ENCODE data around the gene PNLIPRP1.

PNLIPRP1 gene

DNA sequence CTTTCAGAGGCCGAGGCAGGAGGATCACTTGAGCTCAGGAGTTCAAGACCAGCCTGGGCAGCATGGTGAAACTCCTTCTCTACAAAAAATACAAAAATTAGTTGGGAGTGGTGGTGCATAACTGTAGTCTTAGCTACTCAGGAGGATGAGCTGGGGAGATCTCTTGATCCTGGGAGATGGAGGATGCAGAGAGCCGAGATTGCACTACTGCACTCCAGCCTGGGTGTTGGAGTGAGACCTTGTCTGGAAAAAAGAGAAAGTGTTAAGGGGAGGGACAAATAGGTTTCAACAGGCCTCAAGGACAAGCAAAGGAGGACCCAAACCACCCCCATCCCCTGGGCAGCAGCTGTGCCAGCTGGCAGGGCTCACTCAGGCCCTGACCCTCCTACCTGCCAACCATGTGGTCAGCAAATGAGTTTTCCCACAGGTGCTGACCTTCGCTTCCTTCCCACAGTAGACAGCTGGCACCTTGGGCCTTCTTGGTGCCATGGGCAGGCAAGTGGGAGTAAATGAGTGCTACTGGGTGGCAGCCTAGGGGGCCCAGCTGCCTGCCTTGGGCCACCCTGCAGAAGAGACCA, 24.5 kb downstream of the PNLIPRP1 start:
- Histone ChIP-seq H3K36me3 (ENCODE audit: control insufficient read depth, insufficient read depth, low read length) (no peaks in the 10 kb centered on the region), H3K4me1 (ENCODE audit: control insufficient read depth, insufficient read depth, low read length, poor library complexity, severe bottlenecking) (no peaks in the 10 kb centered on the region), H3K4me3 (ENCODE audit: extremely low read depth, insufficient read depth, low read length, poor library complexity, severe bottlenecking) (no peak overlapping the region), H3K27ac (ENCODE audit: low read depth, low read length, severe bottlenecking) (no peak overlapping the region), H3K9me3 (ENCODE audit: control insufficient read depth, low read length) (no peaks in the 10 kb centered on the region)
- 84 to 100% methylated on average over 1 to 2 of the region's 3 CpGs for WGBS, 2 experiments (ENCODE audit: insufficient coverage in 2 of 2)

DNA sequence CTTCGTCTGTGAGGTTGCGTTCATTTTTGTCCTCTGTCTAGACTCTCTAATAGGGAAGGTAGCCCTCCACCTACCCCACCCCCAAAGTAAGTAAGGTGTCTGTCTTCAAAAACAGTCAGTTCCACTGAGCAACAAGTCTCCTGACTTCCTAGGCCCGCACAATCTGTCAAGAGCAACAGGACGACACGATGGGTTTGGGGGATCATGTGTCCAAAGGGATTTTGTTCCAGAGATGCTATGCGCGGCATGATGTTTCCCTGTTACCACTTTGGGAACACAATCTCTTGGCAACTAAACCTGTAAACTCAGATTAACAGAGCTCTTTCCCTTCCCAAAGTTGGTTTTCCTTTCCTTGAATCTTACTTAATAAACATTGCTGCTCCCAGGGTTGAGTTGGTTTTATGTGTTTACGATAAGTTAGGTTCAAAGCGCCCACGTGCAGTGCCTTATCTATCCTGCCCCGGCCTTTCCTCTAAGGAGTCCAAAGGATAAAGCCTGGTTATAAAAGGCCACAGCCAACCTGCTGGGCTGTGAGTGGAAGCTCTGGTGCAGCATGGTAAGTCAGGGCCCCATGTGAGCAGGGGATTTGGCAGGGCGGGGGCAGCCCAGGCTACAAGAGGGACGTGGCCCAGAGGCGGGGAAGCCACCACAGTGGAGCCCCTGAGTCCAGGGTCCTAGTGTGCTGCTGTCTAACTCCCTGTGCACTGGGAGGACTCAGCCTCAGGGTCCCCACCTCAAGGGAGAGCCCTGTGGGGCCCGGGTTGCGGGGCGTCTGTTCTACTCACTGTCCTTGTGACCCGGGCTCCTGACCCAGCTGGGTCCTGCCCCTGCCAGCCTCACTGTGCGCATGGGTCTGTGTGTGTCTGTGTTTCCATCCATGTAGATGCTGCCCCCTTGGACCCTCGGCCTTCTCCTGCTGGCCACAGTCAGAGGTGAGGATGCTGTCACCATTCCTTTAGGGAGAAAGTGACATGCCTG, 30.0 kb downstream of the PNLIPRP1 start, which contains the start of gene PNLIPRP2:
Gene PNLIPRP2, plus strand, starts transcription at position 531 of the 978 bp plus-strand sequence.
- 82 to 96% methylated on average over 5 to 14 of the region's 20 CpGs for WGBS, 2 experiments (ENCODE audit: insufficient coverage in 2 of 2)

DNA sequence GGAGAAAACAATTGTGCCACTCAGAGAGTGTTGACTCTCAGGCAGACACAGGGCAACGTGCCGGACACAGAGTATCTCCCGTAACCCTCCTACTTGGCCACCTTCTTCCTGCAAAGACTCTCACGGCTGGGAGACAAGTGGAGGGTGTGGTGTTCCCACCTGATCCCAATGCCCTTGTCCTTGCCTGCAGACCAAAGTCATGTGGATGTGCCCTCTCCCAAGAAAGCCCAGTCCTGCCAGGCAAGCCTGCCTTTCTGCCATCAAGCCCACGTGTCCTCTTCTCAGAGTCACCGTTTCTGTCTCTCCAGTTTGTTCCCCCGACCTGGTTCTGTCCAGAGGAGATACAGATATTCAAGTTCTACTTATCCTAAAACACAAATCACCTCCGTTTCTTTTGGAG, 30.7 kb downstream of the PNLIPRP1 start:
- no peak overlapping the region for H3K27ac ChIP-seq (ENCODE audit: low read depth, low read length, severe bottlenecking)
- no peaks in the 10 kb centered on the region for H3K4me1 ChIP-seq (ENCODE audit: control insufficient read depth, insufficient read depth, low read length, poor library complexity, severe bottlenecking)
- H3K9me3 ChIP-seq (ENCODE audit: control insufficient read depth, low read length): no peaks in the 10 kb centered on the region
- H3K4me3 ChIP-seq (ENCODE audit: extremely low read depth, insufficient read depth, low read length, poor library complexity, severe bottlenecking): no peak overlapping the region
- H3K36me3 ChIP-seq (ENCODE audit: control insufficient read depth, insufficient read depth, low read length): no peaks in the 10 kb centered on the region
- 90 to 97% methylated on average over 5 to 8 of the region's 8 CpGs for WGBS, 2 experiments (ENCODE audit: insufficient coverage in 2 of 2)

More for the DNA sequence above, 30.0 kb downstream of the PNLIPRP1 start, which contains the start of gene PNLIPRP2:
- H3K36me3 ChIP-seq (ENCODE audit: control insufficient read depth, insufficient read depth, low read length): no peaks in the 10 kb centered on the region
- no peak within 1 kb of the TSS for H3K4me3 ChIP-seq (ENCODE audit: extremely low read depth, insufficient read depth, low read length, poor library complexity, severe bottlenecking)
- no peaks in the 10 kb centered on the region for H3K4me1 ChIP-seq (ENCODE audit: control insufficient read depth, insufficient read depth, low read length, poor library complexity, severe bottlenecking)
- no peaks in the 10 kb centered on the region for H3K9me3 ChIP-seq (ENCODE audit: control insufficient read depth, low read length)
- no peak within 1 kb of the TSS for H3K27ac ChIP-seq (ENCODE audit: low read depth, low read length, severe bottlenecking)

DNA sequence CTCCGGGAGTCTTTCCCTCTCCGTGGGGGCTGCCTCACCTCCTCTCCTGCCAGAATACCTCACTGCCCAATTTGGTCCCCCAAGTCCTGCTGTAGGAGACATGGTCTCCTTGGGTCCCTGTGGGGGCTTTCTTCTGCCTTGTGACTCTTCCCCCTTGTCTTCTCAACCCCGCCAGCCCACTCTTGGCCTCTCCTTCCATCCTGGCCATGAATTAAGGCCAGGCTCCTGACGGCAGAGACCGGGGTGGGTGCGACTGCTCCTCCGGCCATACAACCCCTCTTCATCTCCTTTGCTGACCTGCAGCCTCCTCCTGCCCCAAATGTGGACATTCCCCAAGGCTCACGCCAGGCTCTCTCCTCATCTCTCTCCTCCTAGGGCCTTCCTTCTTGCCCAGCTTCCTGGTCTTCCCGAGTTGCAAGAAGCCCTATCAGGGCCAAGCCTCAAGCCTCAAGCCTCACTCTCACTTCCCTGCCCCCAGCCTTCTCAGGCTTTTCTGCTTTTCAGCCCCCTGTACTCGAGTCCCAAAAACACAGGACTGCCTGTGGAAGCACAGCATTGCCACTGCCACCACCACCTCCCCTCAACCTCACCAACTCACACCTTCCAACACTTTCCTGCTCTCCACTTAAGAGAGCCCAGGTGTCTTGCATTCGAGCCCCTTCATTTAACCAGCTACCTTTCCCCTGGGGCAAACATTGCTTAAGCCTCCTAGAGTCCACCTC, 31.3 kb downstream of the PNLIPRP1 start:
- Histone ChIP-seq H3K4me3 (ENCODE audit: extremely low read depth, insufficient read depth, low read length, poor library complexity, severe bottlenecking) (no peak overlapping the region), H3K27ac (ENCODE audit: low read depth, low read length, severe bottlenecking) (no peak overlapping the region), H3K9me3 (ENCODE audit: control insufficient read depth, low read length) (no peaks in the 10 kb centered on the region), H3K4me1 (ENCODE audit: control insufficient read depth, insufficient read depth, low read length, poor library complexity, severe bottlenecking) (no peaks in the 10 kb centered on the region), H3K36me3 (ENCODE audit: control insufficient read depth, insufficient read depth, low read length) (no peaks in the 10 kb centered on the region)
- WGBS, 2 experiments (ENCODE audit: insufficient coverage in 2 of 2): 90 to 95% methylated on average over 10 to 11 of the region's 11 CpGs

DNA sequence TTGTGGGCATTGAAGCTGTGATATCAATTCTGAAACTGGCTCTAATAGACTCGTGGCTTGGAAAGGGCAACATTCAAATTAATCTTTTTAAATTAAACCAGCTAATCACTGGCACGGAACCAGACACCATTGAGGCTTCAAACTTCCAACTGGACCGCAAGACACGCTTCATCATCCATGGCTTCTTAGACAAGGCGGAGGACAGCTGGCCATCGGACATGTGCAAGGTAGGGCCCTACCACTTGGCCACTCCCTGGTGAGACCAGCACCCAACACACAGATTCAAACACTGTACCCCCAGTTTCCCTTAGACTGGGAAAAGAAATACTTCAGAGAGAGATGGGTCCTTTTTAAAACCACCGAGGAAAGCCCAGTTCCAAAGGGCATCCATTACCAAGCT, 35.1 kb downstream of the PNLIPRP1 start:
- no peak overlapping the region for H3K4me3 ChIP-seq (ENCODE audit: extremely low read depth, insufficient read depth, low read length, poor library complexity, severe bottlenecking)
- no peak overlapping the region for H3K27ac ChIP-seq (ENCODE audit: low read depth, low read length, severe bottlenecking)

DNA sequence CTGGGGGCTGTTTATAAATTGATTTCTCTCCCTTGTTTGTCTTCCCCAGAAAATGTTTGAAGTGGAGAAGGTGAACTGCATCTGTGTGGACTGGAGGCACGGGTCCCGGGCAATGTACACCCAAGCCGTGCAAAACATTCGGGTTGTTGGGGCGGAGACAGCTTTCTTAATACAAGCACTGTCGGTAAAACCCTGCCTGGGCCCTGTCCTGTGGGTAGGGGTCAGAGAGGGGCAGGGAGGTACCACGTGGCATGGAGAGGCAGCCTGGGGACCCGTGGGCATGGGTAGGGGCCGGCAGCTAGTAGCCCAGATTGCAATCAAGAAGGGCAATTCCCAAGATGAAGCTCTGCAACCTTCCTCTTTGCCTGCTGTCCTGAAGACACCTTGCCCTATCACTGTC, 36.1 kb downstream of the PNLIPRP1 start:
- no peaks in the 10 kb centered on the region for H3K9me3 ChIP-seq (ENCODE audit: control insufficient read depth, low read length)
- WGBS, 2 experiments (ENCODE audit: insufficient coverage in 2 of 2): 82 to 90% methylated on average over 8 to 9 of the region's 9 CpGs
- H3K27ac ChIP-seq (ENCODE audit: low read depth, low read length, severe bottlenecking): no peak overlapping the region
- no peaks in the 10 kb centered on the region for H3K4me1 ChIP-seq (ENCODE audit: control insufficient read depth, insufficient read depth, low read length, poor library complexity, severe bottlenecking)
- H3K4me3 ChIP-seq (ENCODE audit: extremely low read depth, insufficient read depth, low read length, poor library complexity, severe bottlenecking): no peak overlapping the region
- H3K36me3 ChIP-seq (ENCODE audit: control insufficient read depth, insufficient read depth, low read length): no peaks in the 10 kb centered on the region

More for the DNA sequence above, 35.1 kb downstream of the PNLIPRP1 start:
- H3K9me3 ChIP-seq (ENCODE audit: control insufficient read depth, low read length): no peaks in the 10 kb centered on the region
- H3K4me1 ChIP-seq (ENCODE audit: control insufficient read depth, insufficient read depth, low read length, poor library complexity, severe bottlenecking): no peaks in the 10 kb centered on the region
- WGBS, 2 experiments (ENCODE audit: insufficient coverage in 2 of 2): 87 to 92% methylated on average over 5 to 7 of the region's 7 CpGs
- no peaks in the 10 kb centered on the region for H3K36me3 ChIP-seq (ENCODE audit: control insufficient read depth, insufficient read depth, low read length)

DNA sequence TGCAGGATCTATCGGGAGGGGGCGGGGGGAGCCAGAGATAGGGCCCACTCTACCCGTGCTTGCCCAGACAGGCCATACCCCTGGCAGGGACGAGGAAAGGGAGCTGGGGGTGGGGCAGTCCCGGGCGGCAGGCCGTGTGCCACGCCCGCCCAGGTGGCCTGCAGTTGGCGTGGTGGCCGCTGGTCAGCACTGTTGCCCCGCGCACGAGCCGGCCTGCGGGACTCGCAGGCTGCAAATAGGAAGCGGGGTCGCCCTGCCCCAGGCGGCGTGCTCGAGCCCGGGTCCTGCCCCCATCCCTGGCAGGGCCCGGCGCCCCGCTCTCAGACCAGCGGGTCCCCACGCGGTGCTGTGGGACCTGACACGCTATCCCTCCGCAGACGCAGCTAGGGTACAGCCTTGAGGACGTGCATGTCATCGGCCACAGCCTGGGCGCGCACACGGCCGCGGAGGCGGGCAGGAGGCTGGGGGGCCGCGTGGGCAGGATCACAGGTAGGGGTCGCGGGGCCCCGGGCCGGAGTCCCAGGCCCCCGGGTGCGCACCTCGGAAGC, 36.7 kb downstream of the PNLIPRP1 start:
- H3K27ac ChIP-seq (ENCODE audit: low read depth, low read length, severe bottlenecking): no peak overlapping the region
- no peaks in the 10 kb centered on the region for H3K36me3 ChIP-seq (ENCODE audit: control insufficient read depth, insufficient read depth, low read length)
- peak overlapping the region; percentile 14 for H3K4me3 ChIP-seq (ENCODE audit: extremely low read depth, insufficient read depth, low read length, poor library complexity, severe bottlenecking)
- H3K4me1 ChIP-seq (ENCODE audit: control insufficient read depth, insufficient read depth, low read length, poor library complexity, severe bottlenecking): no peaks in the 10 kb centered on the region
- WGBS, 2 experiments (ENCODE audit: insufficient coverage in 2 of 2): 40 to 61% methylated on average over 44 to 46 of the region's 49 CpGs
- no peaks in the 10 kb centered on the region for H3K9me3 ChIP-seq (ENCODE audit: control insufficient read depth, low read length)

DNA sequence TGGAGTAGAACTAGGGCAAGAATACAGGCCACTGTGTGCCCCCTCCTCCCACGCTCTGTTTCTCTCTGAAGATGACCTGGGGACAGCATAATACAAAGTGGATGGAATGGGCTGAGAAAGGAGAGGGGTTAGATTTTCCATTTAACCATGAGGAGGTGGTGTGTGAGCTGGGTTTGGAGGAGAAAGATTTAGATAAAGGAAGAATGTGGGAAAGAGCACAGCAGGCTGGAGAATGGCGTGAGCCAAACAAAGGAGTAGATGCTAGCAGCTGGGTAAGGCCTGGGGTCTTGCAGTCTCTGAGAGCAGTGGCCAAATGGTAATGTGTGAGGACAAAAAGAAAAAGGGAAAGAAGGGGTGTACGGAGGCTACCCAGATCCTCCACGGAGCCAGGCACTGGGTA, 38.6 kb downstream of the PNLIPRP1 start:
- WGBS, 2 experiments (ENCODE audit: insufficient coverage in 2 of 2): 68 to 88% methylated on average over 4 of the region's 4 CpGs
- Histone ChIP-seq H3K9me3 (ENCODE audit: control insufficient read depth, low read length) (no peaks in the 10 kb centered on the region), H3K36me3 (ENCODE audit: control insufficient read depth, insufficient read depth, low read length) (no peaks in the 10 kb centered on the region)

DNA sequence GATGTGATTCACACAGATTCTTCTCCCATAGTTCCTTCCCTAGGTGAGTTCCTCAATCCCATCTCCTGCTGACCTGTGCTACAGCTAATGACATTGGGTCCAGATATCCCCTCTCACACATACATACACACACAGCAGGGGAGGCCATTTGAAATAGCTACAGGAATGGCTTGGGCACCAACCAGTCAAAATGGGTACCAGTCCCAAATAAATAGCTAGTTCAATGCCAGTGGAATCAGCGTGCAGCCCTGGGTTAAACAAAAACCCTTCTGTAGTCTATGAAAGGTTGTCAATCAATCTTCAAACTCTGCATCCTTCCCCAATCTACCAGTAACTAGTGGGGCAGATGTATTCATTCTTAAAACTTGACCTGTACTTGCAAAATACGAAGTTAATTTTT, 39.3 kb downstream of the PNLIPRP1 start:
- 89% methylated on average over 1 of the region's 2 CpGs; no CpG with 5 or more reads in 1 of the 2 experiments for WGBS, 2 experiments (ENCODE audit: insufficient coverage in 2 of 2)
- Histone ChIP-seq H3K4me3 (ENCODE audit: extremely low read depth, insufficient read depth, low read length, poor library complexity, severe bottlenecking) (no peak overlapping the region), H3K9me3 (ENCODE audit: control insufficient read depth, low read length) (no peaks in the 10 kb centered on the region), H3K36me3 (ENCODE audit: control insufficient read depth, insufficient read depth, low read length) (no peaks in the 10 kb centered on the region), H3K4me1 (ENCODE audit: control insufficient read depth, insufficient read depth, low read length, poor library complexity, severe bottlenecking) (no peaks in the 10 kb centered on the region), H3K27ac (ENCODE audit: low read depth, low read length, severe bottlenecking) (no peak overlapping the region)

More for the DNA sequence above, 38.6 kb downstream of the PNLIPRP1 start:
- Histone ChIP-seq H3K27ac (ENCODE audit: low read depth, low read length, severe bottlenecking) (no peak overlapping the region), H3K4me3 (ENCODE audit: extremely low read depth, insufficient read depth, low read length, poor library complexity, severe bottlenecking) (no peak overlapping the region), H3K4me1 (ENCODE audit: control insufficient read depth, insufficient read depth, low read length, poor library complexity, severe bottlenecking) (no peaks in the 10 kb centered on the region)

DNA sequence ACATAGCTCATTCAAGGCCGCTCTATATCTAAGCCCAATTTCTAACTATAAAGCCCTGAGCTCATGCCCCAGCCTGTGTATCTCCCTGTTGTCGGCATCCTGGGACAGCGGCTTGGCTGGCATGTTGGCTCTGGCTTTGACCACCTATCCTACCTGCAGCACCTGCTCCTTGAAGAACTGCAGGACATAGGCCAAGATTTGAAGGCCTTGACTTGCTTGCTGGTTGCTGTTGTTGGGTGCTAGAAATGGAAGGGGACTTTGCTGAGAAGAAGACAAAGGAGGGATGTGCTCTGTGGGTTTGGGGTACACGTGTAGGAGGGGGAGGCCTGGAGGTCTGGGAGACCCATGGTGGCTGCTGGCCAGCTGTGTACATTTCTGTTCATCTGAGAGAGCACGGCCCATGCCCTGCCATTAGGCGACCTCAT, 41.1 kb downstream of the PNLIPRP1 start:
- Histone ChIP-seq H3K27ac (ENCODE audit: low read depth, low read length, severe bottlenecking) (no peak overlapping the region), H3K9me3 (ENCODE audit: control insufficient read depth, low read length) (no peaks in the 10 kb centered on the region), H3K4me3 (ENCODE audit: extremely low read depth, insufficient read depth, low read length, poor library complexity, severe bottlenecking) (no peak overlapping the region), H3K36me3 (ENCODE audit: control insufficient read depth, insufficient read depth, low read length) (no peaks in the 10 kb centered on the region), H3K4me1 (ENCODE audit: control insufficient read depth, insufficient read depth, low read length, poor library complexity, severe bottlenecking) (no peaks in the 10 kb centered on the region)
- 85% methylated on average over 3 to 6 of the region's 6 CpGs for WGBS, 2 experiments (ENCODE audit: insufficient coverage in 2 of 2)
